Kidney epithelial cell (primary cell): ENCODE data around the gene C2orf68. TPM values are rescaled to one million over a fixed set of nuclear protein-coding genes. Genes with fewer than 3 reads are reported as not detected.

Source experiments
- DNase-seq: peaks from one replicate; pipeline ENCODE4 v3.0.0-alpha.2; 2010; ENCODE audit warnings: low read depth
- H3K27me3 ChIP-seq: 2 replicates; pipeline ENCODE4 v1.6.0; 2011; ENCODE audit warnings: low read length; ENCODE audit not compliant: control insufficient read depth, insufficient read depth
- H3K36me3 ChIP-seq: 2 replicates; pipeline ENCODE4 v1.5.1; 2011; ENCODE audit warnings: low read length; ENCODE audit not compliant: control insufficient read depth, insufficient read depth
- H3K4me3 ChIP-seq: 2 replicates; pipeline ENCODE4 v1.5.1; 2011; ENCODE audit warnings: low read depth, mild to moderate bottlenecking, control low read depth, low read length
- total RNA-seq: library from RNA; depleted of rRNA; stranded (reverse); fragments of >200 nt; gene quantifications from 2 replicates; pipeline ENCODE4 v1.2.3, GENCODE V29; 2015
- TF ChIP-seq, protein P1 (sequence below): IDR thresholded peaks from 2 replicates; pipeline ENCODE4 v1.5.1; 2011; ENCODE audit warnings: mild to moderate bottlenecking, moderate library complexity, low read length, control low read depth, inconsistent platforms; ENCODE audit not compliant: insufficient read depth, poor library complexity, severe bottlenecking

C2orf68 gene
- total RNA-seq, 1 donor from 2014 or later, result 12.8 TPM

- Histone ChIP-seq H3K36me3 (no peaks in the 10 kb centered on the region), H3K4me3 (no peak overlapping the region), H3K27me3 (no peaks in the 10 kb centered on the region)
- DNase-seq, result no peak
- TF ChIP-seq, protein P1, sequence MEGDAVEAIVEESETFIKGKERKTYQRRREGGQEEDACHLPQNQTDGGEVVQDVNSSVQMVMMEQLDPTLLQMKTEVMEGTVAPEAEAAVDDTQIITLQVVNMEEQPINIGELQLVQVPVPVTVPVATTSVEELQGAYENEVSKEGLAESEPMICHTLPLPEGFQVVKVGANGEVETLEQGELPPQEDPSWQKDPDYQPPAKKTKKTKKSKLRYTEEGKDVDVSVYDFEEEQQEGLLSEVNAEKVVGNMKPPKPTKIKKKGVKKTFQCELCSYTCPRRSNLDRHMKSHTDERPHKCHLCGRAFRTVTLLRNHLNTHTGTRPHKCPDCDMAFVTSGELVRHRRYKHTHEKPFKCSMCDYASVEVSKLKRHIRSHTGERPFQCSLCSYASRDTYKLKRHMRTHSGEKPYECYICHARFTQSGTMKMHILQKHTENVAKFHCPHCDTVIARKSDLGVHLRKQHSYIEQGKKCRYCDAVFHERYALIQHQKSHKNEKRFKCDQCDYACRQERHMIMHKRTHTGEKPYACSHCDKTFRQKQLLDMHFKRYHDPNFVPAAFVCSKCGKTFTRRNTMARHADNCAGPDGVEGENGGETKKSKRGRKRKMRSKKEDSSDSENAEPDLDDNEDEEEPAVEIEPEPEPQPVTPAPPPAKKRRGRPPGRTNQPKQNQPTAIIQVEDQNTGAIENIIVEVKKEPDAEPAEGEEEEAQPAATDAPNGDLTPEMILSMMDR, result no peak
These were observed 22.7 kb downstream of the C2orf68 start for GRCh38 chr2:85589181-85589580.

- no peaks in the 10 kb centered on the region for H3K36me3 ChIP-seq
- TF ChIP-seq, protein P1, result no peak
- H3K4me3 ChIP-seq, result no peak overlapping the region
- no peaks in the 10 kb centered on the region for H3K27me3 ChIP-seq
- DNase-seq, result no peak
These were observed 23.2 kb downstream of the C2orf68 start for GRCh38 chr2:85588645-85589044.

DNA sequence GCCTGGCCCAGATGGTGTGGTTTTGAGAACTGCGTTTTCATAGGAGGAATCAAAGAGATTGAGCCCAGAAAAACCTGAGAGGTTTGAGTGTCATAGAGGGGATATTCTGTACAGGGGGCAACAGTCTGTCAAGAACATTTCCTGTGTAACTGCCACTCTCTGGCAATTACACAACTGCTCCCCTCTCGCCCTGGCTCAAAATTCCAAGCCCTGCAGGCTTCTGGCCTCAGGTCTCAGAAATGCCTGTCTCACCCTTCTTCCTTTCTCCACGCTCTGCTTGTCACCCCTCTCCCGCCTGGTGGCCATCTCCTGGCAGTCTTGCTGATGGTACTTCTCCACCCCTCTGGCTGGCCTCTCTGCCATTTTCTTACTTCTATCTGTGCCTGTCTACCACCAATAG is 23.6 kb downstream of the C2orf68 start:
- H3K27me3 ChIP-seq, result no peaks in the 10 kb centered on the region
- no peak overlapping the region for H3K4me3 ChIP-seq
- no peak for DNase-seq
- no peaks in the 10 kb centered on the region for H3K36me3 ChIP-seq
- TF ChIP-seq, protein P1, result no peak

DNA sequence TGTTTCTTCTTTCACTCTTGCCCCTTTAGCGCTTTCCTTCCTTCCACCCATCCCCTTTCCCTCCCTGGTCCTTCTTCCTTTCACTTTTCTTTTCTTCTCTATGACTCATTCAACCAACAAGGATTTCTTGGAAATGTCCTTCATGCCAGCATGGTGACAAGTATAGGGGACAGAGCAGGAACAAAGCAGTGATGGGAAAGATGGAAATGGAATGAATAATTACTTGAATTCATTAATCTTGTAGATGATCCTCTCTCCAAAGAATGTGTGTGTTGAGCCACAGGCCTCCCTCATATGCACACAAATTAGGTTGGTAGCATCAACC is 26.1 kb downstream of the C2orf68 start:
- TF ChIP-seq, protein P1, result no peak
- no peak for DNase-seq
- Histone ChIP-seq H3K27me3 (no peaks in the 10 kb centered on the region), H3K36me3 (no peaks in the 10 kb centered on the region), H3K4me3 (no peak overlapping the region)

GRCh38 chr2:85584857-85585780 is 26.7 kb downstream of the C2orf68 start:
- TF ChIP-seq, protein P1, result no peak

More at GRCh38 chr2:85584857-85585780, 26.7 kb downstream of the C2orf68 start:
- Histone ChIP-seq H3K27me3 (no peaks in the 10 kb centered on the region), H3K36me3 (no peaks in the 10 kb centered on the region), H3K4me3 (peak overlapping the region; percentile 39)
- DNase-seq, result no peak
